Stimulated activated CD8-positive, alpha-beta memory T cell treated with anti-CD3 and anti-CD28 coated beads, Interleukin-12 subunit alpha, Interleukin-12 subunit beta, amount 100 ng/mL, for 24 hours (primary cell): ENCODE measurements around the gene USP6.
"Not testable (repeated sequence)": the region's sequence is repeated elsewhere in the genome, so short reads cannot be mapped to it uniquely, and the experiment has no call there.

Experiments used
- DNase-seq: peaks from one replicate; pipeline ENCODE4 v3.0.0-alpha.2; 2020; ENCODE audit errors: extremely low read depth

USP6 gene

DNA sequence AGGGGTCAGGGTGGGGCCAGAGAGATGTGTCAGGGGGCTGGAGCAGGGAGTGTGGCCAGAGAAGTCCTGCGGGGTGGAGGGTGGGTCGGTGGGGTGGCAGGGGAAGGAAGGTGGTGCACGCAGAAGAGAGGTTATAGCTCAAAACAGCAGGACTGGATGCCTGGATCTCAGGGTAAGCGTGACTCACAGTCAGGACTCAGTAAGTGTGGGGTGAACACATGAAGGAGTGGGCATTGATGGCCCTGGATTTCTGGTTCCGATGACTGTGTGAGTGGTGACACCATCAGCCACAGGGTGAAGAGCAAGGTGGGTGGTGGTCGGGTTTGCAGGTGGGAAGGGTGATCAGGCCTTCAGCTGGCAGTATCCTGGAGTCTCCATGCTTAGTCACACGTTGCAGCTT lies 6.2 kb downstream of the USP6 start:
- not testable (repeated sequence) for DNase-seq

DNA sequence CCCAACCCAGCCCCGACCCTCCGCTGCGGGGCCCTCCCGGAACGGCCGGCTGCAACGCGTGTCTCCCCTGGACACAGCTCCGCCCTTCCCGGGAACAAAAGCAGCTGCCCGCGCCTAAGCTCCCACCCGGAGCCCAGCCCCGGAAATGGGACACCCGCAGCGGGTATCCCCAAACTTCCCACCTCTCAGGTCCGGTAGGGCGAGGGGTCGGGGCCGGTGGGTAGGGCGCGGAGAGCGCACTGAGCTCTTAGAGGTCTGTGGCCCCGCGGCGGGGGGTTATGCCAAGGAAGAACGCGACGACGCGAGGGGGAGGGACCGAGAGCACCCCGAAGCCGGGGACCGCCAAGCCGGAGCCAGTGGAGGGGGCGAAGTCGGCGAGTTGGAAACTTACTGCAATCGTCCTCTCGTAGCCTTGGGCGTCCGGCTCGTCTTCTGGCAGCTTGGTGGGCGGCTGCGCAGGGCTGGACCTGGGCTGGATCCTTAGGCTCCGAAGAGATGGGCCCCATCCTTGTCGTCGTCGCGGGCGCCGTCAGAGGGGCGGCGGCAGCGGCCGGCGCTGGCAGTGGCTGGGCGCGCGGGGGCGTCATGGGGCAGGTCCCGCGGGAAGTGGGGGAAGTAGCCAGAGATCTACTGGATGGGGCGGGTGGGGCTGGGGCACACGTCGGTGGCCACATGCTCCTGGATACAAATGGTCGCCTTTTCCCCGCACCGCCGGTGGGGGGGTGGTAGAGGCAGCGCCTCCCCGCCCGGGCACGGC lies 6.9 kb downstream of the USP6 start:
- no peak for DNase-seq

- no peak for DNase-seq
Measured at GRCh38 chr17:5123343-5124124, 7.7 kb downstream of the USP6 start.

DNA sequence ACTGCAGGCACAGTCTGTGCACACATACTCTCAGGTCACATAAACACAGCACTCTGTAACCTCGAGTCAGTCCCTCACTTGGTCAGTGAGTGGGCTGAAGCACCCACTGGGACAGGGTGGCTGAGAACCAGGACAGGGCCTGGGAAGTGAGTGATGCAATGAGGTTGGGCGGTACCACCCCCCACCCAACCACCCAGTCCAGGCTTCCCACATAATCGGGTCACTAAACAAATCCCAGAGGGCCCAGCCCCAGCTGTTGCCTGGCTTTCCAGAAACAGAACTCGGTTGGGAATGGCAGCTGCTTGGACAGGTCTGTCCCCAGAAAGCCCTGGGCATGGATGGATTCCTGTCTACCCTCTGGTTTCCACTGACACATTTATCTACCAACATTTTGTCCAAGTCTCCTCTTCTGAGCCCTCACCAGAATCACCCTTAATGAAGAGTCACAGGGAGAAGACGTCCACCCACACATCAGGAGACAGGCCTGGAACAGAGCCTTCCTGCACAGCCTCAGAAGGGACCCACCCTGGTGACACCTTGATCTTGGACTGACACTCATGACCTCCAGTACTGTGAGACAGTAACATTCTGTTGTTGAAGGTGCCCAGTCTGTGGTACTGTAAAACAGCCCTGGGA lies 8.4 kb downstream of the USP6 start:
- not testable (repeated sequence) for DNase-seq

DNA sequence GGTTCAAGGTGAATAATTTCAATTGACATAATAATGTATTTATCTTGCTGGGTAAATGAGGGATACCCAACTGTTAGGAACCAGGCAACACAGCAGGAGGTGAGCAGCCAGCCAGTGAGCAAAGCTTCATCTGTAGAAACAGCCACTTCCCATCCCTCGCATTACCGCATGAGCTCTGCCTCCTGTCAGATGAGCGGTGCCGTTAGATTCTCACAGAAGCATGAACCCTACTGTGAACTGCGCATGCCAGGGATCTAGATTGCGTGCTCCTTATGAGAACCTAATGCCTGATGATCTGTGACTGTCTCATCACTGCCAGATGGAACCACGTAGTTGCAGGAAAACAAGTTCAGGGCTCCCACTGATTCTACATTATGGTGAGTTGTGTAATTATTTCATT lies 9.1 kb downstream of the USP6 start:
- DNase-seq, result not testable (repeated sequence)

DNA sequence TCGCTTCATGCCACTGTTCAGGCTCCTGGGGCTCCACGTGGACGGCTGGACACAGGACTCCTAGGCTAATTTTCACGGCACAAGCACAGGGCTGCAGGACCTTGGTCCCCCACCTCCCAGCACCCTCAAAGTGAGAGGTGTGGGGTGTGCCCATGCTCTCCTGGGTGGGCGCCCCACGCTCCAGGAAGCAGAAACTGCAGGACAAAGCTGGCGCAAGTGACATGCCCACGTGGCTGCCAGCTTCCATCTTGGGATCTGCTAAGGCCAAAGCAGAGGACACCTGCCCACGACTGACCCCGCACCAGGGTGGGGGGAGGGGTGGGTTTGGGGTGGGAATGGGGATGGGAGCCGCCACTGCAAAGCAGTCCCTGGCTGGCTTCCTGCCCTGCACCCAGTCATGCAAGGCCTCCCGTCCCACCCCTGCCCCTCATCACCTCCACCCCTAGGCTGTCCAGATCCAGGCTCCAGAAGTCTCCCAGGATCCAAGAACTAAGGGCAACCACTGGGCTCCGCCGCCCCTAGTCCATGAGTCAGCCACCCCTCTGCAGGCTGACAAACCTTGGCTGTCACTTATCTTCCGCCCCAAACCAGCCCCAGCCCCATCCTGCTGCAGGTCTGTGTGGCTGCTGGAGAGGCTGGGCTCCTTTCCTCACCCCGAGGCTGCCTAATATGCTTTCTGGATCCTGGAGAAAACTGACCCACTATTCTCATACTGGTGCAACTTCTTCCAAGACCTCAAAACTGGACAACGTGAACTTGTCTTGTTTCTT lies 11.1 kb downstream of the USP6 start:
- no peak for DNase-seq

GRCh38 chr17:5127910-5128309 lies 12.1 kb downstream of the USP6 start:
- DNase-seq, result no peak

DNA sequence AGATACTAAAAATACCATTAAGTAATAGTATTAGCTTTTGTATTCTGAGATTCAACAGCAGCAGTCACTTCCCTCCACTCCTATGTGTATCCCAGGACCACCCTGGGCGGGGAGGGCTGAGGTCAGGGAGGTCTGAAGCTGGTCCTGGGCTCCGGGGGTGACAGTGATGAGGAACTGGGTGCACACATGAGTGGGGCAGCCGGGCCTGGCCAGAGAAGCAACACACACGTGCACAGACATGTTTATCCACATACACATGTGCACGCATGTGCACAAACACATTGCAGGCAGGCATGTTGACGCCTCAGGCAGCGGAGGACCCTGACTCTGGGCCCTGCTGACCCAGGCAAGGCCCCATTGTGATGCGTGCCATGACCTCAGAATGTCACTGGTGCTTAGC lies 12.6 kb downstream of the USP6 start:
- not testable (repeated sequence) for DNase-seq

GRCh38 chr17:5128905-5129535 lies 13.2 kb downstream of the USP6 start:
- DNase-seq, result no peak

DNA sequence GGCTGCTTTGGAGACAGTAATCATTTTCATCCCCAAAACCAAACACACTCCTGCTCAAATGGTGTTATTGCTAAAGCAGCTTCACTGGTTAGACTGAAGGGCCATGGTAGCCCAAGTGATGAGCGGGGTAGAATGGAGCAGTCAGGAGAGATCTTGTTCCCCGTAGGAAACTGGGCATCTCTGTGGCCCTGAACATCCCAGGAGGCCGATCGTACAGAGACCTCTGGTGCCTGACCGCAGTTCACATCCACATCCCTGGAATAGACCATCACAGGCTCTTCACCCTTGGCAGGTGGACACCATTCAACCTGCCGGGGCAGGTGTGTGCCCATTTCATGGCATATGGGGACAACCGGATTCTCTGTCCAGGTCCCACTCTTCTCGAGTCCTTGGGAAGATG lies 13.9 kb downstream of the USP6 start:
- not testable (repeated sequence) for DNase-seq

DNA sequence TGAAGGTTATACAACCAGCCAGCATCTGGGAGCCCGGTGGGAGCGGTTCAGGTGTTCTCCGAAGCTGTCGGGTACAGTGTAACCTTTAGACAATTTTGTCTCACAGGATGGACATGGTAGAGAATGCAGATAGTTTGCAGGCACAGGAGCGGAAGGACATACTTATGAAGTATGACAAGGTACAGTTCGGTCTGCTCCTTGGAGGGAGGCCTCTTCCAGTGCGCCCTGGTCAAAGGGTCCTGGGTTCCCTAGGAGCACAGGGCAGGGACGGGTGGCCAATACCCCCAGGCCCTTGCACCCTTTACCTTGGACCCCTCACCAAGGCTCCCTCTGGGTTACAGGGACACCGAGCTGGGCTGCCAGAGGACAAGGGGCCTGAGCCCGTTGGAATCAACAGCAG lies 14.4 kb downstream of the USP6 start:
- not testable (repeated sequence) for DNase-seq

DNA sequence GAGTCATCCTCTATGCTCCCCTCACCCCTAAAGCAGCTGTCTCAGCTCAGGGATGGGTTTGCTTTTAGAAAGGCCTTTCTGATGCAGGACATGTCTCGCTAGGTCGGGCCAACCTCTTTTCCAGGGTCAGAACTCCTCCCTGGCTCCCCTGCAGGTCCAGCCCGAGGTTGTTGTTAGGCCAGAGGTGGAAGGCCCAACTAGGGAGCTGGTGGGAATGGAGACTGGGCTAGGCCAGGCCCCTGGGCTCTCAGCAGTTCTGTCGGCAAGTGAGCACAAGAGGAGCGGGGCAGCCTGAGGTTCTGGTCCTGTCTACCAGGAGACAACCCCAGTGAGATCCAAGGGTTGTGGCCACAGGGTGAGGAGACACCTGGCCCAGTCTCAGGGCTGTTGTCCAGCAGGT lies 14.9 kb downstream of the USP6 start:
- DNase-seq, result not testable (repeated sequence)

DNA sequence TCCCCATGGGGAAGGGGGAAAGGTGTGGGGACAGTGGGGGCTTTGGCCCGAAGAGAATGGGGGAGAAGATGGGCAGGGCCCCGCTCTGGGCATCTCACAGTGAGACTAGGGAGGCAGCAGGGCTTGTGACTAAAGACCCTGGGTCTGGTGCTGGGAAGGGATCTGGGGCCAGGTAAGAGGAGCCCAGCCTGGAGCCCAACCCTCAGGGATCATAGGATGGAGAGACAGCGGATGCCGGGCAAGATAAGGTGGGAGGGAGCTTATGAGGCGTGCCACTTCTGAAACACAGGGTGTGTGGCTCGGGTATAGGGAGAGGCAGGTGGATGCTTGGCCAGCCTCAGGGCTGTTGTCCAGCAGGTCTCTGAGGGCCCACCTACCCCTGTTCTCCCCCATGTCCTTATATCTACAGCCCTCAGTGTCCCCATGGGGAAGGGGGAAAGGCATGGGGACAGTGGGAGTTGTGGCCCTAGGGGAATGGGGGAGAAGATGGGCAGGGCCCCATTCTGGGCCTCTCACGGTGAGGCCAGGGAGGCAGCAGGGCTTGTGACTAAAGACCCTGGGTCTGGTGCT lies 15.4 kb downstream of the USP6 start:
- no peak for DNase-seq

- DNase-seq, result not testable (repeated sequence)
Measured at GRCh38 chr17:5131799-5132502, 16.1 kb downstream of the USP6 start.

- not testable (repeated sequence) for DNase-seq
Measured at GRCh38 chr17:5132503-5133225, 16.8 kb downstream of the USP6 start.

DNA sequence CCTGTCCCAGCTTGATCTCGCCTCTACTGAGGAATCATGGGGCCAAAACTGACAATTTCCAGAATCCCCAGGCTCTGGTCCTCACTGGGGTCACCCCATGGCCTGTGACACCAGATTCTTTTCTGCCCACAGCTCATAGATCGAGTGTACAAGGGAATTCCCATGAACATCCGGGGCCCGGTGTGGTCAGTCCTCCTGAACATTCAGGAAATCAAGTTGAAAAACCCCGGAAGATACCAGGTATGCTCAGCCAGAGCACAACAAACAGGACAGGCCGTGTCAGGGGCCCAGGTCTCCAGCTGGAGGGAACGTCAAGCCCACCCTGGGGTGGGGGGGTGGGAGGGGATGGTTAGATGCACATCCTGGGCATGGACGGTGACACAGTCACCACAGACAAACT lies 17.5 kb downstream of the USP6 start:
- no peak for DNase-seq

DNA sequence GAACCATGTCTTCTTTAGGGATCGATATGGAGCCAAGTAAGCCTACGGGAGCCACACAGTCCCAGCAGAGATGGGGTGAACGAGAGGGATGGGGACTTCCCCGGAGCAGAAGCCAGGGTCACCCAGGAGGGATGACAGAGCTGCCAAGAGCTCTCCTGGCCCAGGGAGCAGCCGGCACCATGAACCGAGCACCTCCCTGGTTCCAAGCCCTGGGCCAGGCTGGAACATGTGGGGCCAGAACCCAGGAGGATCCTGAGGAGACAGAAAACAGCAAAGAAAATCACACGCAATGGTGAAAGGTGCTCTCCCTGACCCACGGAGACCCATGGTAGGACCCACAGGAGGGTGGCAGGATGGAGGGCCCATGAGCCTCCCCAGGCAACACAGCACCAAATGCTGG lies 18.1 kb downstream of the USP6 start:
- DNase-seq, result not testable (repeated sequence)

GRCh38 chr17:5134571-5134970 lies 18.7 kb downstream of the USP6 start:
- not testable (repeated sequence) for DNase-seq

DNA sequence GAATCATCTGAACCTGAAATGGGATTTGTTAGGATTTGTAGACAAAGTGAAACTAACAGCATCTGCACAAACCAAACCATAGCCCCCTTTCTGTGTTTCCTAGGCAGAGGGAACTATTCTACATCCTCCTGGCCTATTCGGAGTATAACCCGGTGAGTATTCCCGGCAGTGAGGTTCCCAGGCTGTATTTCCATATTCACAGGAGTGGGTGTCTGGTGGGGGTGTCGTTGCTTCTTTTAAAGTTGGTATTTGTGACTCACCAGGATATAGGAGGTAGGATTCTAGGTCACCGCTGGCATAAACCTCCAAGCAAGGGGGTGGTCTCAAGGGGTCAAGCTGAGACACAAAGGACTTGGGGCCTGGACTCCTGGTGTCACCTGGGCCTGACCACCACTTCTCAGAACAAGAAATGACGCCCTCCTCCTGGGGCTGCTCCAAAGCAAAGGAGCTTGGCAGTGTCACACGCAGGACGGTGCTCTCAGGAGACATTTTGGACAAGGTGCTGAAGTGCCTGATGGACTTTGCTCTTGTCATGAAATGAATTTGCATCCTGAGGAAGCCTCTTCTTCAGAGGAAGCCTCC lies 19.4 kb downstream of the USP6 start:
- DNase-seq, result not testable (repeated sequence)
